GM12873 (cell line): Measurements from ENCODE around the gene COPE.

ENCODE experiments used
- CTCF ChIP-seq: IDR thresholded peaks from 2 replicates; pipeline ENCODE4 v1.5.1; 2012; ENCODE audit warnings: low read depth, mild to moderate bottlenecking, moderate library complexity, low read length, control low read depth; ENCODE audit not compliant: insufficient read depth; ENCODE audit errors: missing control alignments

The COPE gene

GRCh38 chr19:18904334-18905057 lies 14.7 kb downstream of the COPE start:
- TF ChIP-seq CTCF: no peak

- no peak for TF ChIP-seq CTCF
Observed at GRCh38 chr19:18903156-18904037, 15.8 kb downstream of the COPE start.

GRCh38 chr19:18901491-18901890 lies 17.7 kb downstream of the COPE start:
- no peak for TF ChIP-seq CTCF

- TF ChIP-seq CTCF: no peak
Observed at GRCh38 chr19:18900700-18901481, 18.3 kb downstream of the COPE start.

- TF ChIP-seq CTCF: no peak
Observed at GRCh38 chr19:18899624-18900560, 19.3 kb downstream of the COPE start.

- no peak for TF ChIP-seq CTCF
Observed at GRCh38 chr19:18898607-18899408, 20.4 kb downstream of the COPE start.
